DMS153 treated with DMSO at 0.1 percent for 48 hours (cell line): ENCODE data around the gene HAND1.

Experiments
- DNase-seq: peaks from one replicate; lab custom pipeline; 2025; ENCODE audit not compliant: unreplicated experiment; lab: John Stamatoyannopoulos, UW

Gene HAND1

GRCh38 chr5:154479944-154480750 lies 2.1 kb upstream of the HAND1 start:
- DNase-seq, result no peak

- DNase-seq, result no peak
These were observed 1.3 kb upstream of the HAND1 start for GRCh38 chr5:154479160-154479943.

GRCh38 chr5:154478752-154479159 lies 729 bp upstream of the HAND1 start:
- DNase-seq, result no peak

- no peak for DNase-seq
These were observed 424 bp downstream of the HAND1 start for GRCh38 chr5:154477382-154478223.

GRCh38 chr5:154476354-154477205 lies 1.4 kb downstream of the HAND1 start:
- no peak for DNase-seq

- no peak for DNase-seq
These were observed 2.3 kb downstream of the HAND1 start for GRCh38 chr5:154475591-154476353.

GRCh38 chr5:154474396-154475334 lies 3.4 kb downstream of the HAND1 start:
- no peak for DNase-seq

GRCh38 chr5:154473581-154474283 lies 4.3 kb downstream of the HAND1 start:
- no peak for DNase-seq

GRCh38 chr5:154472871-154473580 lies 5.0 kb downstream of the HAND1 start:
- DNase-seq, result no peak

GRCh38 chr5:154470947-154471870 lies 6.8 kb downstream of the HAND1 start:
- DNase-seq, result no peak

GRCh38 chr5:154470137-154470536 lies 7.9 kb downstream of the HAND1 start:
- no peak for DNase-seq

- no peak for DNase-seq
These were observed 10.2 kb downstream of the HAND1 start for GRCh38 chr5:154467655-154468354.

- no peak for DNase-seq
These were observed 11.4 kb downstream of the HAND1 start for GRCh38 chr5:154466671-154467070.

- no peak for DNase-seq
These were observed 11.9 kb downstream of the HAND1 start for GRCh38 chr5:154466147-154466546.

- DNase-seq, result no peak
These were observed 12.9 kb downstream of the HAND1 start for GRCh38 chr5:154465169-154465568.

GRCh38 chr5:154464438-154464837 lies 13.6 kb downstream of the HAND1 start:
- DNase-seq, result no peak
